Natural killer cell (primary cell): ENCODE results near the gene TXLNA. TPM values are rescaled to one million over a fixed set of nuclear protein-coding genes. Genes with fewer than 3 reads are reported as not detected.

ENCODE experiments used
- ATAC-seq, 3 donors: fragments of 150-1000 bp in 2 of 3; fragments of 200-7000 bp in 1 of 3; cut with Tn5 transposase; 1 replicate in 1 of 3; 2 replicates in 2 of 3; pipeline ENCODE4 v1.10.0; 2021; ENCODE audit warnings: mild to moderate bottlenecking in 2 of 3, moderate library complexity in 2 of 3
- DNase-seq, 2 donors: peaks; one replicate each; pipeline versions ENCODE4 v3.0.0 to v3.0.0-alpha.2; 2013 to 2021; ENCODE audit warnings: mixed read lengths in 1 of 2
- H3K27ac ChIP-seq: one replicate; pipeline ENCODE4 v1.5.1; 2013; ENCODE audit warnings: mild to moderate bottlenecking, low read length
- H3K27me3 ChIP-seq: one replicate; pipeline ENCODE4 v1.6.1; 2013; ENCODE audit warnings: low read length; ENCODE audit not compliant: control insufficient read depth, insufficient read depth
- H3K36me3 ChIP-seq: one replicate; pipeline ENCODE4 v1.6.1; 2013; ENCODE audit warnings: low read length; ENCODE audit not compliant: control insufficient read depth, insufficient read depth
- H3K4me1 ChIP-seq: one replicate; pipeline ENCODE4 v1.6.1; 2013; ENCODE audit warnings: low read length; ENCODE audit not compliant: control insufficient read depth, insufficient read depth
- H3K4me3 ChIP-seq: one replicate; pipeline ENCODE4 v1.5.1; 2013; ENCODE audit warnings: low read length
- H3K9me3 ChIP-seq: one replicate; pipeline ENCODE4 v1.6.1; 2013; ENCODE audit warnings: low read length; ENCODE audit not compliant: control insufficient read depth, insufficient read depth
- H3K27ac Mint-ChIP-seq, 2 donors: one replicate each; pipeline ENCODE4 v1.8.0; 2022; ENCODE audit warnings: mild to moderate bottlenecking in 2 of 2, mixed read lengths in 2 of 2, moderate library complexity in 1 of 2
- H3K27me3 Mint-ChIP-seq, 2 donors: one replicate each; pipeline ENCODE4 v1.8.0; 2022; ENCODE audit warnings: low read depth in 2 of 2, mixed read lengths in 2 of 2
- H3K36me3 Mint-ChIP-seq: one replicate; pipeline ENCODE4 v1.8.0; 2022; ENCODE audit warnings: mixed read lengths
- H3K4me1 Mint-ChIP-seq, 2 donors: one replicate each; pipeline ENCODE4 v1.8.0; 2022; ENCODE audit warnings: mixed read lengths in 2 of 2
- H3K4me3 Mint-ChIP-seq: one replicate; pipeline ENCODE4 v1.8.0; 2022; ENCODE audit warnings: mild to moderate bottlenecking, moderate library complexity, mixed read lengths
- H3K9me3 Mint-ChIP-seq, 2 donors: one replicate each; pipeline ENCODE4 v1.8.0; 2022; ENCODE audit warnings: mixed read lengths in 2 of 2
- CTCF ChIP-seq: fragments of 200-600 bp; IDR thresholded peaks from one replicate; pipeline ENCODE4 v1.8.0; 2022; ENCODE audit warnings: antibody characterized with exemption
- WGBS: methylation state at CpG from one replicate; pipeline ENCODE4 v1.1.7; 2013; ENCODE audit warnings: missing lambda C conversion rate; ENCODE audit not compliant: insufficient coverage; 5-methylcytosine and 5-hydroxymethylcytosine counted together
- intact Hi-C: fragments of 100-400 bp; cut with micrococcal nuclease; formaldehyde crosslinking; loops from one replicate; pipeline ENCODE4 v1.14.2; 2022
- total RNA-seq, 4 donors: library from RNA; stranded (reverse); fragments of 120-200 nt in 1 of 4; gene quantifications; one replicate each; pipeline versions ENCODE4 v1.2.3 to v1.2.4, GENCODE V29; 2013 to 2022

The TXLNA gene
- total RNA-seq, 3 donors from 2014 or later (not counting 1 experiment from before 2014, with no cell fraction given) = 26.0 to 36.0 (median 33.3) TPM

- Histone ChIP-seq H3K27me3 (no peaks in the 10 kb centered on the region), H3K9me3 (no peaks in the 10 kb centered on the region), H3K27ac (no peak overlapping the region), H3K4me1 (peaks cover 26% of the 10 kb centered on the region), H3K36me3 (no peaks in the 10 kb centered on the region), H3K4me3 (peak overlapping the region; percentile 58)
- intact Hi-C loops = no loop called here
- 6% methylated on average over 62 of the region's 62 CpGs for WGBS
- Mint-ChIP-seq H3K27ac (peak overlapping the region in 1 of 2 donors; percentile 85), H3K36me3 (no peaks in the 10 kb centered on the region), H3K4me3 (peak overlapping the region; percentile 89), H3K27me3 (no peaks in the 10 kb centered on the region), H3K4me1 (peaks cover 0 to 25% of the 10 kb centered on the region in 2 donors), H3K9me3 (no peaks in the 10 kb centered on the region)
- DNase-seq (peak; percentile 33 to 83), ATAC-seq (peak; percentile 57 to 73 (median 58))
- no peak for TF ChIP-seq CTCF
These were observed 60.9 kb downstream of the TXLNA start for GRCh38 chr1:32240140-32240951.

DNA sequence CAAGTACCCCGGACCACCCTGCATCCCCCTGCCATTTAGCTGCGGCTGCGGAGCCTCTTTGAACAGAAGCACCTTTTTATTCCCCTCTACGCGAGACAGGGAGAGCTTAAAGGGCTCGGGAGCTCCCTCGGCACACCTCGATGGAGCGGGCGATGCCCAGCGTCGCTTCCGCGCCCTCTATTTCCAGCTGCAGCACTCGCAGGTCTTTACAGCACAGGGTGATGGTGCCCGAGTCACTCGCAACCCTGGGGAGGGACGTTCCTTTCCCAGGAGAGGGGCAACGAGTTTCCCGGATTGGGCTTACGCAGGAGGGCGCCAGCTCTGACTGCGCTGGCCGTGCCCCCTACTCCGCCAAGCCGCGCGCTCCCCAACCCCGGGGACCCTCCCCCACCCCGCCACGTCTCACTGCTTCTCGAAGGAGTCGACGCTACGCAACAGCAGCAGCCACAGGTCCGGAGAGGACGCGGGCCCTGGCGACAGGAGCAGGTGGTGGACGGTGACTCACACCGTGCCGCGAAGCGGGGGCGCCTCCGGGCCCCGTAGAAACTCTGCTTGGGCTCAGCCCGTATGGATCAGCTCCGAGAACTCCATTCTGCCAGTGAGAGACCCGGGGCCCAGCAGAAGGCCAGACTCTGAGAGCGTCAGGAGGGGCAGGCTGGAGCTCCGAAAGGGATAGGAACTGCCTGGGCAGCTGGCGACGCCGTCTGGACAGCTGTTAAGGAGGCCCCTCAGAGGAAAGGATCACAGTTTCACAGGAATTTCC is 61.7 kb downstream of the TXLNA start:
- H3K27ac ChIP-seq = no peak overlapping the region
- H3K27me3 ChIP-seq = no peaks in the 10 kb centered on the region
- peak; percentile 67 to 80 (median 68) for ATAC-seq
- no peak for TF ChIP-seq CTCF
- Mint-ChIP-seq H3K27me3 (no peaks in the 10 kb centered on the region), H3K4me1 (peaks cover 0 to 25% of the 10 kb centered on the region in 2 donors), H3K4me3 (peak overlapping the region; percentile 89), H3K36me3 (no peaks in the 10 kb centered on the region), H3K27ac (peak overlapping the region; percentile 18 to 85), H3K9me3 (no peaks in the 10 kb centered on the region)
- H3K9me3 ChIP-seq = no peaks in the 10 kb centered on the region
- WGBS = 6% methylated on average over 55 of the region's 55 CpGs
- H3K4me3 ChIP-seq = peak overlapping the region; percentile 58
- intact Hi-C loops = no loop called here
- DNase-seq = peak; percentile 49 to 69
- H3K36me3 ChIP-seq = no peaks in the 10 kb centered on the region
- H3K4me1 ChIP-seq = peaks cover 26% of the 10 kb centered on the region

GRCh38 chr1:32242341-32242851 is 62.9 kb downstream of the TXLNA start:
- Mint-ChIP-seq H3K9me3 (no peaks in the 10 kb centered on the region), H3K4me1 (peaks cover 4 to 30% of the 10 kb centered on the region in 2 donors), H3K36me3 (no peaks in the 10 kb centered on the region), H3K27me3 (no peaks in the 10 kb centered on the region), H3K27ac (peak overlapping the region in 1 of 2 donors; percentile 85), H3K4me3 (peak overlapping the region; percentile 28)
- H3K27me3 ChIP-seq = no peaks in the 10 kb centered on the region
- no peak overlapping the region for H3K27ac ChIP-seq
- no peak for TF ChIP-seq CTCF
- no peak overlapping the region for H3K4me3 ChIP-seq
- no peaks in the 10 kb centered on the region for H3K9me3 ChIP-seq
- peaks cover 29% of the 10 kb centered on the region for H3K4me1 ChIP-seq
- H3K36me3 ChIP-seq = no peaks in the 10 kb centered on the region
- intact Hi-C loops = no loop called here
- ATAC-seq = no peak
- DNase-seq = no peak
- 49% methylated on average over 7 of the region's 7 CpGs for WGBS
